T-cell (primary cell): ENCODE data around the gene CEP85L. TPM values are rescaled to one million over a fixed set of nuclear protein-coding genes. Genes with fewer than 3 reads are reported as not detected.

Source experiments
- ATAC-seq, 4 experiments: fragments of 200-7000 bp in 3 of 4; fragments of 150-1000 bp in 1 of 4; cut with Tn5 transposase; replicated peaks in 1 of 4; 1 replicate in 3 of 4; 2 replicates in 1 of 4; pipeline ENCODE4 v1.10.0; 2021; ENCODE audit warnings: moderate library complexity in 3 of 4, mild to moderate bottlenecking in 2 of 4, moderate number of reproducible peaks in 1 of 4
- CTCF ChIA-PET, 2 donors: fragments of 300-600 bp; sonication (Branson Sonifier 250); formaldehyde crosslinking; loops; one replicate each; lab custom pipeline; 2022; ENCODE audit warnings: antibody characterized with exemption in 2 of 2; lab: Charles Lee
- POLR2A ChIA-PET, 2 donors: fragments of 300-600 bp; sonication (Branson Sonifier 250); formaldehyde crosslinking; loops; one replicate each; lab custom pipeline; 2022; ENCODE audit warnings: antibody characterized with exemption in 2 of 2; lab: Charles Lee
- DNase-seq, 35 experiments: peaks; one replicate each; pipeline versions ENCODE4 v3.0.0 to v3.0.0-alpha.2; 2013 to 2023
- H3K27ac ChIP-seq: one replicate; pipeline ENCODE4 v1.5.1; 2013; ENCODE audit warnings: low read length
- H3K27me3 ChIP-seq, 2 experiments: replicated peaks in 1 of 2; 1 replicate in 1 of 2; 2 replicates in 1 of 2; pipeline versions ENCODE4 v1.6.1 to v1.7.0; 2013; ENCODE audit warnings: low read length in 1 of 2, mixed read lengths in 1 of 2; ENCODE audit not compliant: control insufficient read depth in 2 of 2, insufficient read depth in 2 of 2; ENCODE audit errors: extremely low read depth in 1 of 2
- H3K36me3 ChIP-seq, 2 donors: 1 replicate in 1 of 2; 2 replicates in 1 of 2; pipeline versions ENCODE4 v1.6.1 to v1.7.0; 2013; ENCODE audit warnings: low read length in 1 of 2; ENCODE audit not compliant: control insufficient read depth in 2 of 2, insufficient read depth in 1 of 2; ENCODE audit errors: extremely low read depth in 1 of 2
- H3K4me1 ChIP-seq, 2 experiments: 1 replicate in 1 of 2; 2 replicates in 1 of 2; pipeline versions ENCODE4 v1.6.1 to v1.7.0; 2013; ENCODE audit warnings: low read length in 2 of 2, mixed read lengths in 1 of 2; ENCODE audit not compliant: insufficient read depth in 2 of 2, control insufficient read depth in 1 of 2; ENCODE audit errors: extremely low read depth in 1 of 2
- H3K4me3 ChIP-seq, 2 donors: 1 replicate in 1 of 2; 2 replicates in 1 of 2; pipeline versions ENCODE4 v1.5.1 to v1.7.0; 2013; ENCODE audit warnings: mild to moderate bottlenecking in 2 of 2, low read length in 1 of 2, moderate library complexity in 1 of 2; ENCODE audit not compliant: control insufficient read depth in 1 of 2; ENCODE audit errors: extremely low read depth in 1 of 2
- H3K9me3 ChIP-seq: 2 replicates; pipeline ENCODE4 v1.7.0; 2013
- H3K27ac Mint-ChIP-seq, 2 donors: one replicate each; pipeline ENCODE4 v1.8.0; 2020 to 2021; ENCODE audit warnings: mild to moderate bottlenecking in 2 of 2, mixed read lengths in 2 of 2
- H3K27me3 Mint-ChIP-seq, 2 donors: one replicate each; pipeline ENCODE4 v1.8.0; 2021 to 2022; ENCODE audit warnings: mixed read lengths in 2 of 2
- H3K36me3 Mint-ChIP-seq: one replicate; pipeline ENCODE4 v1.8.0; 2021; ENCODE audit warnings: mixed read lengths
- H3K4me1 Mint-ChIP-seq, 3 donors: one replicate each; pipeline ENCODE4 v1.8.0; 2020 to 2022; ENCODE audit warnings: mixed read lengths in 3 of 3, mild to moderate bottlenecking in 1 of 3
- H3K4me3 Mint-ChIP-seq, 3 donors: one replicate each; pipeline ENCODE4 v1.8.0; 2020 to 2022; ENCODE audit warnings: mild to moderate bottlenecking in 3 of 3, mixed read lengths in 3 of 3, moderate library complexity in 3 of 3
- H3K9me3 Mint-ChIP-seq, 3 donors: one replicate each; pipeline ENCODE4 v1.8.0; 2020 to 2022; ENCODE audit warnings: mixed read lengths in 3 of 3
- WGBS: methylation state at CpG from one replicate; pipeline ENCODE4 v1.1.5; 2013; ENCODE audit warnings: missing lambda C conversion rate; ENCODE audit not compliant: insufficient coverage; 5-methylcytosine and 5-hydroxymethylcytosine counted together
- total RNA-seq, 35 experiments: library from RNA in 6 of 35; stranded (reverse) in 6 of 35; fragments of 120-200 nt in 1 of 35; gene quantifications; one replicate each; pipeline versions ENCODE4 v1.2.1 to v1.2.4 and lab custom pipeline; 2013 to 2026

The CEP85L gene
- total RNA-seq, 5 donors from 2014 or later (not counting 1 experiment from before 2014, with no cell fraction given): 49.7 to 101 (median 53.5) TPM

DNA sequence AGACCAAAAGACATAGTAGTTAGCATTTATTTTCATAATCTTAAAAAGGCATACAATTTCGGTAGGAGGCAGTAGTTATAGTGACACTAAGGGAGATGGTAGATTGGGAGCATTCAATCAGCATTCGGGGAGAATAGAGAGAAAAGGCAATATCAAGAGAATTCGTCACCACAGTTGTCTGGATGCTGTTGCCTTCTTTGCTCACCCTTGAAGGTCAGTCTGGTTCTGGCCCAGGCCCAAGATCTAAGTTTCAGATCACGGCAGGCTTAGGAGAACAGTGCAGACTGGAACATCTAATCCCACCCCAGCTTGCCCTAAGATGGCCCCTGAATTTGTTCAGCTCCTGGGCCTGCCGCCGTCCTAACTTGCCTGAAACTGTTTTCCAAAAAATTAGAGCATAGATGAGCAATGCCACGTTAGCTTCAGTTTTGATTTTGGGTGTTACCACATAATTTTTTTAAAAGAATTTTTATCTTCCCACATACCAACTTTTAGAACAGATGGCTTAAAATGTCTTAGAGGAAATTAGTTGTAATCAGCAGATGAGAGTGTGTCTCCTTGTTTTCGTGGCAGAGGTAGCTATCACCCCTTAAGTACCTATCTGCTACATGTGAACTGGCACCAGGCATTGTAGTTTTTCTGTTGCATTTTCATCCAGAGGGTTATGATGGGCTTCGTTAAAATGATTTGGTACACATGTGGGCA is 8.3 kb upstream of the CEP85L start:
- ChIA-PET CTCF (interaction anchor here in 1 of 2 donors (0.7 to 1.5 kb wide), 3 partner anchors 43 to 50 kb away, joined by 3 to 5 read pairs (median 3); no protein-coding TSS in a partner anchor), POLR2A (interaction anchor here (0.6 to 1.0 kb wide), 4 partner anchors 8 to 39 kb away, joined by 3 to 5 read pairs (median 5); no protein-coding TSS in a partner anchor)
- H3K4me1 Mint-ChIP-seq: peaks cover 70 to 74% (median 73%) of the 10 kb centered on the region in 3 donors
- peaks cover 39 to 41% of the 10 kb centered on the region in 2 experiments for H3K4me1 ChIP-seq
- H3K27ac Mint-ChIP-seq: peak overlapping the region; percentile 84 to 89
- no peaks in the 10 kb centered on the region for H3K27me3 ChIP-seq
- peaks cover 2 to 14% of the 10 kb centered on the region in 2 donors for H3K36me3 ChIP-seq
- H3K9me3 ChIP-seq: no peaks in the 10 kb centered on the region
- H3K4me3 ChIP-seq: no peak overlapping the region
- 53% methylated on average over 3 of the region's 9 CpGs for WGBS
- H3K4me3 Mint-ChIP-seq: peak overlapping the region in 1 of 3 donors; percentile 54
- no peak for DNase-seq
- ATAC-seq: peak in 2 of 4 experiments; percentile 11 to 15
- no peaks in the 10 kb centered on the region for H3K27me3 Mint-ChIP-seq
- peak overlapping the region; percentile 46 for H3K27ac ChIP-seq
- no peaks in the 10 kb centered on the region for H3K9me3 Mint-ChIP-seq
- H3K36me3 Mint-ChIP-seq: peaks cover 11% of the 10 kb centered on the region

GRCh38 chr6:118656847-118657451 is 5.6 kb upstream of the CEP85L start:
- H3K4me1 Mint-ChIP-seq: peaks cover 67 to 73% (median 68%) of the 10 kb centered on the region in 3 donors
- peak overlapping the region; percentile 17 to 55 (median 52) for H3K4me3 Mint-ChIP-seq
- H3K27me3 ChIP-seq: no peaks in the 10 kb centered on the region
- no peaks in the 10 kb centered on the region for H3K27me3 Mint-ChIP-seq
- DNase-seq (peak in 10 of 35 experiments; percentile 3 to 63 (median 16)), ATAC-seq (peak; percentile 65 to 75 (median 74))
- peaks cover 39 to 42% of the 10 kb centered on the region in 2 experiments for H3K4me1 ChIP-seq
- H3K9me3 ChIP-seq: no peaks in the 10 kb centered on the region
- peak overlapping the region; percentile 5 for H3K27ac ChIP-seq
- POLR2A ChIA-PET: interaction anchor here (0.5 to 1.0 kb wide), 4 partner anchors 19 to 139 kb away, joined by 3 to 5 read pairs (median 3); no protein-coding TSS in a partner anchor
- peak overlapping the region; percentile 79 to 88 for H3K27ac Mint-ChIP-seq
- peaks cover 0 to 8% of the 10 kb centered on the region in 2 donors for H3K36me3 ChIP-seq
- no peaks in the 10 kb centered on the region for H3K9me3 Mint-ChIP-seq
- 44% methylated on average over 1 of the region's 3 CpGs for WGBS
- H3K4me3 ChIP-seq: no peak overlapping the region
- H3K36me3 Mint-ChIP-seq: peaks cover 8% of the 10 kb centered on the region
- CTCF ChIA-PET: interaction anchor here in 1 of 2 donors (0.6 to 1.4 kb wide), 5 partner anchors 17 to 145 kb away, joined by 3 to 4 read pairs (median 3); no protein-coding TSS in a partner anchor

DNA sequence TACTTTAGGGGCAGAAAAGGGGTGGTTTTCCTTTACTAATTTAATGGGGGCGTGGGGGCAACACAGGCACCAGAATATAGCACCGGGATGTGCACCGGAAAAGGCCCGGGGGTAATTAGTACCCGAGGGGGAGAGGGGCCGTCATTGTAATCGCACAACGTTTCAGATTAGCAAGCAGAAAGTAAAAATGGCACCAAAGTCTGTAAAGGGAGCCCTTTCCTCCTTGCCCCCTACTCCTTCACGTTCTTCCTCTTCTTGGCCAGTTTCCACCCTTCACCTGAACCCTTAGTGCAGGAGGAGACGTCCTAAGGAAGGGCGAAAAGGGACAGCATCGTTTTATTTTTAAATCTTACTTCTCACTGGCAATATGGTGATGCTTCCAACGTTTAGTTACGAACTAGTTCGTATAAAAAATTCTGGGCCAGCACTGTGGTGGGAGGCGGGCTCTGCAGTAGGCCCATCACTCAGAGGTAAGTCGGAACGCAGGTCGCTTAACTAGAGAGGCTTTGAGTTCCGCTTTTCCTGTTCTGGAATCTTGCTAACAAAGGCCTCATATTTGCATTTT is 742 bp upstream of the CEP85L start:
- Histone ChIP-seq H3K27ac (peak overlapping the region; percentile 80), H3K9me3 (no peaks in the 10 kb centered on the region), H3K4me1 (peaks cover 35 to 40% of the 10 kb centered on the region in 2 experiments), H3K36me3 (no peaks in the 10 kb centered on the region), H3K27me3 (no peaks in the 10 kb centered on the region), H3K4me3 (peak overlapping the region; percentile 74 to 81)
- peak overlapping the region; percentile 78 to 92 (median 90) for H3K4me3 Mint-ChIP-seq
- no peaks in the 10 kb centered on the region for H3K36me3 Mint-ChIP-seq
- H3K9me3 Mint-ChIP-seq: no peaks in the 10 kb centered on the region
- ATAC-seq: no peak
- H3K4me1 Mint-ChIP-seq: peaks cover 50 to 60% (median 60%) of the 10 kb centered on the region in 3 donors
- no peak for DNase-seq
- no peaks in the 10 kb centered on the region for H3K27me3 Mint-ChIP-seq
- ChIA-PET CTCF (interaction anchor here (0.6 to 1.7 kb wide), 13 partner anchors 9 to 261 kb away, joined by 3 to 13 read pairs (median 3); no protein-coding TSS in a partner anchor), POLR2A (interaction anchor here (0.6 to 1.1 kb wide), 13 partner anchors 8 to 243 kb away, joined by 3 to 5 read pairs (median 4); no protein-coding TSS in a partner anchor)
- H3K27ac Mint-ChIP-seq: peak overlapping the region; percentile 87 to 92
- WGBS: 55% methylated on average over 13 of the region's 20 CpGs

GRCh38 chr6:118650582-118651281 is 659 bp downstream of the CEP85L start:
- Histone ChIP-seq H3K4me1 (peaks cover 21 to 26% of the 10 kb centered on the region in 2 experiments), H3K36me3 (no peaks in the 10 kb centered on the region), H3K4me3 (peak overlapping the region; percentile 73 to 81), H3K9me3 (no peaks in the 10 kb centered on the region), H3K27ac (peak overlapping the region; percentile 66), H3K27me3 (no peaks in the 10 kb centered on the region)
- Mint-ChIP-seq H3K36me3 (peaks cover 5% of the 10 kb centered on the region), H3K9me3 (no peaks in the 10 kb centered on the region), H3K4me3 (peak overlapping the region; percentile 78 to 84 (median 82)), H3K27ac (peak overlapping the region; percentile 57 to 84), H3K4me1 (peaks cover 44 to 58% (median 54%) of the 10 kb centered on the region in 3 donors), H3K27me3 (no peaks in the 10 kb centered on the region)
- peak; percentile 32 to 47 (median 40) for ATAC-seq
- ChIA-PET POLR2A (interaction anchor here (0.9 to 1.1 kb wide), 4 partner anchors 10 to 285 kb away, joined by 3 to 5 read pairs (median 3); no protein-coding TSS in a partner anchor), CTCF (interaction anchor here in 1 of 2 donors (0.6 to 1.7 kb wide), 7 partner anchors 59 to 283 kb away, joined by 3 to 13 read pairs (median 5); no protein-coding TSS in a partner anchor)
- under 1% methylated on average over 74 of the region's 80 CpGs for WGBS
- DNase-seq: peak in 30 of 35 experiments; percentile 11 to 58 (median 26)

- H3K4me1 ChIP-seq: peaks cover 15 to 24% of the 10 kb centered on the region in 2 experiments
- H3K9me3 ChIP-seq: no peaks in the 10 kb centered on the region
- 1% methylated on average over 8 of the region's 17 CpGs for WGBS
- Mint-ChIP-seq H3K36me3 (peaks cover 7% of the 10 kb centered on the region), H3K4me1 (peaks cover 41 to 57% (median 53%) of the 10 kb centered on the region in 3 donors), H3K27me3 (no peaks in the 10 kb centered on the region), H3K27ac (peak overlapping the region; percentile 27 to 84), H3K4me3 (peak overlapping the region; percentile 78 to 84 (median 82)), H3K9me3 (no peaks in the 10 kb centered on the region)
- DNase-seq: no peak
- H3K27ac ChIP-seq: no peak overlapping the region
- peak overlapping the region; percentile 73 to 81 for H3K4me3 ChIP-seq
- H3K36me3 ChIP-seq: no peaks in the 10 kb centered on the region
- no peaks in the 10 kb centered on the region for H3K27me3 ChIP-seq
- ChIA-PET CTCF (interaction anchor here in 1 of 2 donors (0.7 kb wide), 1 partner anchor 96 kb away, joined by 3 read pairs; no protein-coding TSS in a partner anchor), POLR2A (interaction anchor here in 1 of 2 donors (1.0 kb wide), 1 partner anchor 286 kb away, joined by 3 read pairs; no protein-coding TSS in a partner anchor)
- no peak for ATAC-seq
These were observed 1.3 kb downstream of the CEP85L start for GRCh38 chr6:118649918-118650581.
